OCI-LY1 (cell line): ENCODE data around the gene TCP11.

Experiments used
- H2AFZ ChIP-seq: fragments of 200-600 bp; sonication (generic), shearing (Covaris generic); 2 replicates; pipeline ENCODE4 v1.6.0; 2014; ENCODE audit warnings: antibody characterized with exemption, mild to moderate bottlenecking, low read length
- H3F3A ChIP-seq: fragments of 200-600 bp; sonication (generic), shearing (Covaris generic); 2 replicates; pipeline ENCODE4 v1.6.0; 2014; ENCODE audit warnings: mild to moderate bottlenecking, antibody characterized with exemption, low read length, moderate library complexity; ENCODE audit not compliant: insufficient read depth
- H3K27ac ChIP-seq: fragments of 200-600 bp; sonication (generic); 2 replicates; pipeline ENCODE4 v1.5.1; 2014; ENCODE audit warnings: low read length, mixed run types, mild to moderate bottlenecking, low read depth; ENCODE audit not compliant: poor library complexity, severe bottlenecking
- H3K27me3 ChIP-seq: fragments of 200-600 bp; sonication (generic); 2 replicates; pipeline ENCODE4 v1.6.0; 2014; ENCODE audit warnings: antibody characterized with exemption, mild to moderate bottlenecking, low read length, moderate library complexity; ENCODE audit not compliant: insufficient read depth
- H3K36me3 ChIP-seq: fragments of 200-600 bp; sonication (generic); 2 replicates; pipeline ENCODE4 v1.6.1; 2014; ENCODE audit warnings: mild to moderate bottlenecking, antibody characterized with exemption, low read length, moderate library complexity, mixed read lengths; ENCODE audit not compliant: insufficient read depth
- H3K4me1 ChIP-seq: fragments of 200-600 bp; sonication (generic); 2 replicates; pipeline ENCODE4 v1.5.1; 2014; ENCODE audit warnings: mild to moderate bottlenecking, low read length, moderate library complexity; ENCODE audit not compliant: insufficient read depth, severe bottlenecking
- H3K4me2 ChIP-seq: fragments of 200-600 bp; sonication (generic), shearing (Covaris generic); 2 replicates; pipeline ENCODE4 v1.6.1; 2014; ENCODE audit warnings: low read length
- H3K4me3 ChIP-seq: fragments of 200-600 bp; sonication (generic); 2 replicates; pipeline ENCODE4 v1.5.1; 2014; ENCODE audit warnings: low read length, low read depth, mild to moderate bottlenecking, mixed read lengths; ENCODE audit not compliant: poor library complexity, severe bottlenecking
- H3K79me2 ChIP-seq: fragments of 200-600 bp; shearing (Covaris generic); 2 replicates; pipeline ENCODE4 v1.6.1; 2016; ENCODE audit warnings: mixed run types, low read length, mixed read lengths; ENCODE audit not compliant: insufficient read depth
- H3K9ac ChIP-seq: fragments of 200-600 bp; sonication (generic), shearing (Covaris generic); 2 replicates; pipeline ENCODE4 v1.6.1; 2014; ENCODE audit warnings: mild to moderate bottlenecking, low read length, mixed read lengths
- H3K9me2 ChIP-seq: fragments of 200-600 bp; sonication (generic), shearing (Covaris generic); 2 replicates; pipeline ENCODE4 v1.6.1; 2014; ENCODE audit warnings: low read depth, mild to moderate bottlenecking, low read length, mixed read lengths
- H3K9me3 ChIP-seq: fragments of 200-600 bp; shearing (Covaris generic); 2 replicates; pipeline ENCODE4 v1.6.1; 2014; ENCODE audit warnings: low read length, mixed read lengths
- H4K20me1 ChIP-seq: fragments of 200-600 bp; sonication (generic), shearing (Covaris generic); 2 replicates; pipeline ENCODE4 v1.6.0; 2016; ENCODE audit warnings: mild to moderate bottlenecking, low read length; ENCODE audit not compliant: insufficient read depth
- CTCF ChIP-seq: fragments of 200-600 bp; sonication (generic), shearing (Covaris generic); IDR thresholded peaks from 2 replicates; pipeline ENCODE4 v1.5.1; 2017; ENCODE audit warnings: mild to moderate bottlenecking, antibody characterized with exemption, low read length, moderate library complexity, mixed read lengths
- EZH2 ChIP-seq: fragments of 200-600 bp; sonication (generic), shearing (Covaris generic); IDR thresholded peaks from 2 replicates; pipeline ENCODE4 v1.8.0; 2017; ENCODE audit warnings: borderline replicate concordance, mixed run types, mild to moderate bottlenecking, antibody characterized with exemption, low read length, moderate library complexity, mixed read lengths

TCP11 gene

GRCh38 chr6:35170891-35171290, 29.8 kb upstream of the TCP11 start:
- Histone ChIP-seq H3K27me3 (0 out of 2 replicates have a peak, but pooled peaks cover 5% of the 10 kb centered on the region), H3K9ac (no peak overlapping the region), H3K9me2 (no peaks in the 10 kb centered on the region), H3K4me3 (no peak overlapping the region), H3K36me3 (no peaks in the 10 kb centered on the region), H3K27ac (no peak overlapping the region), H3K4me1 (no peaks in the 10 kb centered on the region), H2AFZ (no peak overlapping the region), H3K9me3 (no peaks in the 10 kb centered on the region), H4K20me1 (no peaks in the 10 kb centered on the region), H3F3A (no peaks in the 10 kb centered on the region), H3K4me2 (no peak overlapping the region), H3K79me2 (no peaks in the 10 kb centered on the region)
- TF ChIP-seq CTCF (no peak), EZH2 (no peak)

DNA sequence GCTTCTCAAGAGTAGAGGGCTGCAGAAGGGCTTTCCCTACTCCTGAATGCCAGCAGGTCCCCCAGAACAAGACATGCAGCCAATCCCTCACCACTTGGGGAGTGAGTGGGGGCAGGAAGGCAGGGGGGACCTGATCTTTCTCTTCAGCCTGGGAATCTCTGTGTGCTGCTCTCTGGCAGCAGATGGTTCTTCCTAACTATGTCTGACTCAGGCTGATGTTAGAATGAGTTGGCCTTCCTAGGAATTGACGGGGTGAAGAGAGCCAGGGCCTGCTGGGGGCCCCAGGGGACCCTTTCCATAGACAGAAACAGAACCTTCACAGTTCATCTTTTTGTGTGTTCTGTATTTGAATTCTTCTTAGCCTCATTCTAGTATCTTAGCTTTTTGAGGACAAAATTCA, 29.0 kb upstream of the TCP11 start:
- Histone ChIP-seq H2AFZ (no peak overlapping the region), H3K36me3 (no peaks in the 10 kb centered on the region), H3K4me1 (no peaks in the 10 kb centered on the region), H3K9me2 (no peaks in the 10 kb centered on the region), H3K79me2 (no peaks in the 10 kb centered on the region), H3K27ac (no peak overlapping the region), H4K20me1 (no peaks in the 10 kb centered on the region), H3K4me2 (no peak overlapping the region), H3K4me3 (no peak overlapping the region), H3K9ac (no peak overlapping the region), H3K9me3 (no peaks in the 10 kb centered on the region), H3F3A (no peaks in the 10 kb centered on the region), H3K27me3 (0 out of 2 replicates have a peak, but pooled peaks cover 5% of the 10 kb centered on the region)
- TF ChIP-seq EZH2 (no peak), CTCF (no peak)

GRCh38 chr6:35168461-35168861, 27.3 kb upstream of the TCP11 start:
- TF ChIP-seq EZH2, result no peak
- TF ChIP-seq CTCF, result no peak
- no peak overlapping the region for H3K4me3 ChIP-seq
- no peaks in the 10 kb centered on the region for H3K79me2 ChIP-seq
- H3F3A ChIP-seq, result no peaks in the 10 kb centered on the region
- H3K9ac ChIP-seq, result no peak overlapping the region
- no peaks in the 10 kb centered on the region for H4K20me1 ChIP-seq
- 0 out of 2 replicates have a peak, but pooled peaks cover 5% of the 10 kb centered on the region for H3K27me3 ChIP-seq
- H3K27ac ChIP-seq, result no peak overlapping the region
- H3K4me2 ChIP-seq, result no peak overlapping the region
- H3K9me2 ChIP-seq, result no peaks in the 10 kb centered on the region
- H3K9me3 ChIP-seq, result no peaks in the 10 kb centered on the region
- no peak overlapping the region for H2AFZ ChIP-seq
- no peaks in the 10 kb centered on the region for H3K4me1 ChIP-seq
- H3K36me3 ChIP-seq, result no peaks in the 10 kb centered on the region
